ENCODE measurements around the gene YRDC. TPM values are rescaled to one million over a fixed set of nuclear protein-coding genes. Genes with fewer than 3 reads are reported as not detected.
A peak's percentile ranks its signal among the peaks of the same experiment; 100 is the strongest.

YRDC gene
- total and polyA plus RNA-seq, 2 of the 13 experiments (the other 11 are each of a cell fraction or from before 2014, with no cell fraction given), result 27.5 to 29.2 TPM

- TF ChIP-seq, protein P1, sequence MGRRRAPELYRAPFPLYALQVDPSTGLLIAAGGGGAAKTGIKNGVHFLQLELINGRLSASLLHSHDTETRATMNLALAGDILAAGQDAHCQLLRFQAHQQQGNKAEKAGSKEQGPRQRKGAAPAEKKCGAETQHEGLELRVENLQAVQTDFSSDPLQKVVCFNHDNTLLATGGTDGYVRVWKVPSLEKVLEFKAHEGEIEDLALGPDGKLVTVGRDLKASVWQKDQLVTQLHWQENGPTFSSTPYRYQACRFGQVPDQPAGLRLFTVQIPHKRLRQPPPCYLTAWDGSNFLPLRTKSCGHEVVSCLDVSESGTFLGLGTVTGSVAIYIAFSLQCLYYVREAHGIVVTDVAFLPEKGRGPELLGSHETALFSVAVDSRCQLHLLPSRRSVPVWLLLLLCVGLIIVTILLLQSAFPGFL (CRISPR knock-in tag; IDR thresholded peaks at IDR 0.05), result peak; percentile 99
- TF ChIP-seq ZNF652 (CRISPR knock-in tag; IDR thresholded peaks at IDR 0.05; ENCODE audit: borderline replicate concordance, low read depth) (peak; percentile 58; the same call in 1 of the 2 replicates), TBX2 (CRISPR knock-in tag; IDR thresholded peaks at IDR 0.05; ENCODE audit: borderline replicate concordance) (peak; percentile 92), FOXK1 (CRISPR knock-in tag; IDR thresholded peaks at IDR 0.05; ENCODE audit: borderline replicate concordance, low read depth) (peak; percentile 98; the same call in 1 of the 2 replicates), ZFP62 (CRISPR knock-in tag; IDR thresholded peaks at IDR 0.05) (no peak), BRF2 (CRISPR knock-in tag; IDR thresholded peaks at IDR 0.05) (no peak), SRY (CRISPR knock-in tag; IDR thresholded peaks at IDR 0.05) (peak; percentile 100), POLR2AphosphoS2 (IDR thresholded peaks at IDR 0.05; ENCODE audit: low read depth, low read length) (no peak), HOXA7 (CRISPR knock-in tag; IDR thresholded peaks at IDR 0.05) (peak; percentile 95), ZC3H13 (CRISPR knock-in tag; IDR thresholded peaks at IDR 0.05) (peak; percentile 96), SOX6 (IDR thresholded peaks at IDR 0.05) (no peak), SOX6 (CRISPR knock-in tag; IDR thresholded peaks at IDR 0.05) (0 out of 2 replicates have a peak, but pooled peaks have one; percentile 30), YEATS2 (CRISPR knock-in tag; IDR thresholded peaks at IDR 0.05; ENCODE audit: borderline replicate concordance) (peak; percentile 84), ZNF567 (CRISPR knock-in tag; IDR thresholded peaks at IDR 0.05; ENCODE audit: borderline replicate concordance) (no peak), SCMH1 (CRISPR knock-in tag; IDR thresholded peaks at IDR 0.05; ENCODE audit: borderline replicate concordance) (peak; percentile 84; the same call in 1 of the 2 replicates), HMGA1 (CRISPR knock-in tag; conservative IDR thresholded peaks at IDR 0.05) (no peak), MTF2 (CRISPR knock-in tag; IDR thresholded peaks at IDR 0.05; ENCODE audit: borderline replicate concordance) (peak; percentile 95; the same call in 1 of the 2 replicates), RFX5 (IDR thresholded peaks at IDR 0.05; ENCODE audit: low read depth, low read length) (no peak), SMARCE1 (IDR thresholded peaks at IDR 0.05; ENCODE audit: borderline replicate concordance) (no peak), ZNF543 (CRISPR knock-in tag; IDR thresholded peaks at IDR 0.05) (peak; percentile 98)
- TF ChIP-seq, protein P2, sequence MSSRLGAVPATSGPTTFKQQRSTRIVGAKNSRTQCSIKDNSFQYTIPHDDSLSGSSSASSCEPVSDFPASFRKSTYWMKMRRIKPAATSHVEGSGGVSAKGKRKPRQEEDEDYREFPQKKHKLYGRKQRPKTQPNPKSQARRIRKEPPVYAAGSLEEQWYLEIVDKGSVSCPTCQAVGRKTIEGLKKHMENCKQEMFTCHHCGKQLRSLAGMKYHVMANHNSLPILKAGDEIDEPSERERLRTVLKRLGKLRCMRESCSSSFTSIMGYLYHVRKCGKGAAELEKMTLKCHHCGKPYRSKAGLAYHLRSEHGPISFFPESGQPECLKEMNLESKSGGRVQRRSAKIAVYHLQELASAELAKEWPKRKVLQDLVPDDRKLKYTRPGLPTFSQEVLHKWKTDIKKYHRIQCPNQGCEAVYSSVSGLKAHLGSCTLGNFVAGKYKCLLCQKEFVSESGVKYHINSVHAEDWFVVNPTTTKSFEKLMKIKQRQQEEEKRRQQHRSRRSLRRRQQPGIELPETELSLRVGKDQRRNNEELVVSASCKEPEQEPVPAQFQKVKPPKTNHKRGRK (CRISPR knock-in tag; IDR thresholded peaks at IDR 0.05), result no peak
- TF ChIP-seq, protein P3, sequence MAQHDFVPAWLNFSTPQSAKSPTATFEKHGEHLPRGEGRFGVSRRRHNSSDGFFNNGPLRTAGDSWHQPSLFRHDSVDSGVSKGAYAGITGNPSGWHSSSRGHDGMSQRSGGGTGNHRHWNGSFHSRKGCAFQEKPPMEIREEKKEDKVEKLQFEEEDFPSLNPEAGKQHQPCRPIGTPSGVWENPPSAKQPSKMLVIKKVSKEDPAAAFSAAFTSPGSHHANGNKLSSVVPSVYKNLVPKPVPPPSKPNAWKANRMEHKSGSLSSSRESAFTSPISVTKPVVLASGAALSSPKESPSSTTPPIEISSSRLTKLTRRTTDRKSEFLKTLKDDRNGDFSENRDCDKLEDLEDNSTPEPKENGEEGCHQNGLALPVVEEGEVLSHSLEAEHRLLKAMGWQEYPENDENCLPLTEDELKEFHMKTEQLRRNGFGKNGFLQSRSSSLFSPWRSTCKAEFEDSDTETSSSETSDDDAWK (CRISPR knock-in tag; IDR thresholded peaks at IDR 0.05), result no peak
- TF ChIP-seq, protein P4, sequence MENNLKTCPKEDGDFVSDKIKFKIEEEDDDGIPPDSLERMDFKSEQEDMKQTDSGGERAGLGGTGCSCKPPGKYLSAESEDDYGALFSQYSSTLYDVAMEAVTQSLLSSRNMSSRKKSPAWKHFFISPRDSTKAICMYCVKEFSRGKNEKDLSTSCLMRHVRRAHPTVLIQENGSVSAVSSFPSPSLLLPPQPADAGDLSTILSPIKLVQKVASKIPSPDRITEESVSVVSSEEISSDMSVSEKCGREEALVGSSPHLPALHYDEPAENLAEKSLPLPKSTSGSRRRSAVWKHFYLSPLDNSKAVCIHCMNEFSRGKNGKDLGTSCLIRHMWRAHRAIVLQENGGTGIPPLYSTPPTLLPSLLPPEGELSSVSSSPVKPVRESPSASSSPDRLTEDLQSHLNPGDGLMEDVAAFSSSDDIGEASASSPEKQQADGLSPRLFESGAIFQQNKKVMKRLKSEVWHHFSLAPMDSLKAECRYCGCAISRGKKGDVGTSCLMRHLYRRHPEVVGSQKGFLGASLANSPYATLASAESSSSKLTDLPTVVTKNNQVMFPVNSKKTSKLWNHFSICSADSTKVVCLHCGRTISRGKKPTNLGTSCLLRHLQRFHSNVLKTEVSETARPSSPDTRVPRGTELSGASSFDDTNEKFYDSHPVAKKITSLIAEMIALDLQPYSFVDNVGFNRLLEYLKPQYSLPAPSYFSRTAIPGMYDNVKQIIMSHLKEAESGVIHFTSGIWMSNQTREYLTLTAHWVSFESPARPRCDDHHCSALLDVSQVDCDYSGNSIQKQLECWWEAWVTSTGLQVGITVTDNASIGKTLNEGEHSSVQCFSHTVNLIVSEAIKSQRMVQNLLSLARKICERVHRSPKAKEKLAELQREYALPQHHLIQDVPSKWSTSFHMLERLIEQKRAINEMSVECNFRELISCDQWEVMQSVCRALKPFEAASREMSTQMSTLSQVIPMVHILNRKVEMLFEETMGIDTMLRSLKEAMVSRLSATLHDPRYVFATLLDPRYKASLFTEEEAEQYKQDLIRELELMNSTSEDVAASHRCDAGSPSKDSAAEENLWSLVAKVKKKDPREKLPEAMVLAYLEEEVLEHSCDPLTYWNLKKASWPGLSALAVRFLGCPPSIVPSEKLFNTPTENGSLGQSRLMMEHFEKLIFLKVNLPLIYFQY (CRISPR knock-in tag; IDR thresholded peaks at IDR 0.05; ENCODE audit: borderline replicate concordance), result peak; percentile 99
Measured at GRCh38 chr1:37764414-37764825, 43.6 kb downstream of the YRDC start (continued).

Data from HepG2 (cell line).